T-cell (primary cell): Measurements from ENCODE around the gene RASSF4. TPM values are rescaled to one million over a fixed set of nuclear protein-coding genes. Genes with fewer than 3 reads are reported as not detected.

Experiments
- ATAC-seq, 4 experiments: fragments of 200-7000 bp in 3 of 4; fragments of 150-1000 bp in 1 of 4; cut with Tn5 transposase; replicated peaks in 1 of 4; 1 replicate in 3 of 4; 2 replicates in 1 of 4; pipeline ENCODE4 v1.10.0; 2021; ENCODE audit warnings: moderate library complexity in 3 of 4, mild to moderate bottlenecking in 2 of 4, moderate number of reproducible peaks in 1 of 4
- CTCF ChIA-PET, 2 donors: fragments of 300-600 bp; sonication (Branson Sonifier 250); formaldehyde crosslinking; loops; one replicate each; lab custom pipeline; 2022; ENCODE audit warnings: antibody characterized with exemption in 2 of 2; lab: Charles Lee
- POLR2A ChIA-PET, 2 donors: fragments of 300-600 bp; sonication (Branson Sonifier 250); formaldehyde crosslinking; loops; one replicate each; lab custom pipeline; 2022; ENCODE audit warnings: antibody characterized with exemption in 2 of 2; lab: Charles Lee
- DNase-seq, 35 experiments: peaks; one replicate each; pipeline versions ENCODE4 v3.0.0 to v3.0.0-alpha.2; 2013 to 2023
- H3K27ac ChIP-seq: one replicate; pipeline ENCODE4 v1.5.1; 2013; ENCODE audit warnings: low read length
- H3K27me3 ChIP-seq, 2 experiments: replicated peaks in 1 of 2; 1 replicate in 1 of 2; 2 replicates in 1 of 2; pipeline versions ENCODE4 v1.6.1 to v1.7.0; 2013; ENCODE audit warnings: low read length in 1 of 2, mixed read lengths in 1 of 2; ENCODE audit not compliant: control insufficient read depth in 2 of 2, insufficient read depth in 2 of 2; ENCODE audit errors: extremely low read depth in 1 of 2
- H3K36me3 ChIP-seq, 2 donors: 1 replicate in 1 of 2; 2 replicates in 1 of 2; pipeline versions ENCODE4 v1.6.1 to v1.7.0; 2013; ENCODE audit warnings: low read length in 1 of 2; ENCODE audit not compliant: control insufficient read depth in 2 of 2, insufficient read depth in 1 of 2; ENCODE audit errors: extremely low read depth in 1 of 2
- H3K4me1 ChIP-seq, 2 experiments: 1 replicate in 1 of 2; 2 replicates in 1 of 2; pipeline versions ENCODE4 v1.6.1 to v1.7.0; 2013; ENCODE audit warnings: low read length in 2 of 2, mixed read lengths in 1 of 2; ENCODE audit not compliant: insufficient read depth in 2 of 2, control insufficient read depth in 1 of 2; ENCODE audit errors: extremely low read depth in 1 of 2
- H3K4me3 ChIP-seq, 2 donors: 1 replicate in 1 of 2; 2 replicates in 1 of 2; pipeline versions ENCODE4 v1.5.1 to v1.7.0; 2013; ENCODE audit warnings: mild to moderate bottlenecking in 2 of 2, low read length in 1 of 2, moderate library complexity in 1 of 2; ENCODE audit not compliant: control insufficient read depth in 1 of 2; ENCODE audit errors: extremely low read depth in 1 of 2
- H3K9me3 ChIP-seq: 2 replicates; pipeline ENCODE4 v1.7.0; 2013
- H3K27ac Mint-ChIP-seq, 2 donors: one replicate each; pipeline ENCODE4 v1.8.0; 2020 to 2021; ENCODE audit warnings: mild to moderate bottlenecking in 2 of 2, mixed read lengths in 2 of 2
- H3K27me3 Mint-ChIP-seq, 2 donors: one replicate each; pipeline ENCODE4 v1.8.0; 2021 to 2022; ENCODE audit warnings: mixed read lengths in 2 of 2
- H3K36me3 Mint-ChIP-seq: one replicate; pipeline ENCODE4 v1.8.0; 2021; ENCODE audit warnings: mixed read lengths
- H3K4me1 Mint-ChIP-seq, 3 donors: one replicate each; pipeline ENCODE4 v1.8.0; 2020 to 2022; ENCODE audit warnings: mixed read lengths in 3 of 3, mild to moderate bottlenecking in 1 of 3
- H3K4me3 Mint-ChIP-seq, 3 donors: one replicate each; pipeline ENCODE4 v1.8.0; 2020 to 2022; ENCODE audit warnings: mild to moderate bottlenecking in 3 of 3, mixed read lengths in 3 of 3, moderate library complexity in 3 of 3
- H3K9me3 Mint-ChIP-seq, 3 donors: one replicate each; pipeline ENCODE4 v1.8.0; 2020 to 2022; ENCODE audit warnings: mixed read lengths in 3 of 3
- WGBS: methylation state at CpG from one replicate; pipeline ENCODE4 v1.1.5; 2013; ENCODE audit warnings: missing lambda C conversion rate; ENCODE audit not compliant: insufficient coverage; 5-methylcytosine and 5-hydroxymethylcytosine counted together
- total RNA-seq, 35 experiments: library from RNA in 6 of 35; stranded (reverse) in 6 of 35; fragments of 120-200 nt in 1 of 35; gene quantifications; one replicate each; pipeline versions ENCODE4 v1.2.1 to v1.2.4 and lab custom pipeline; 2013 to 2026

The RASSF4 gene
- total RNA-seq, 5 donors from 2014 or later (not counting 1 experiment from before 2014, with no cell fraction given): 0.55 to 2.8 (median 1.7) TPM

- H3K27ac Mint-ChIP-seq: no peak overlapping the region
- H3K27me3 ChIP-seq: peaks cover 0 to 25% of the 10 kb centered on the region in 2 experiments
- no peaks in the 10 kb centered on the region for H3K36me3 Mint-ChIP-seq
- no peaks in the 10 kb centered on the region for H3K9me3 Mint-ChIP-seq
- H3K36me3 ChIP-seq: no peaks in the 10 kb centered on the region
- CTCF ChIA-PET: no interaction called here
- H3K27me3 Mint-ChIP-seq: no peaks in the 10 kb centered on the region
- no peak overlapping the region for H3K4me3 Mint-ChIP-seq
- peaks cover 5 to 13% of the 10 kb centered on the region in 2 experiments for H3K4me1 ChIP-seq
- H3K9me3 ChIP-seq: no peaks in the 10 kb centered on the region
- no peak overlapping the region for H3K27ac ChIP-seq
- no peak overlapping the region for H3K4me3 ChIP-seq
- POLR2A ChIA-PET: no interaction called here
- H3K4me1 Mint-ChIP-seq: peaks cover 5 to 6% (median 6%) of the 10 kb centered on the region in 3 donors
- DNase-seq (no peak), ATAC-seq (no peak)
- 76% methylated on average over 3 of the region's 4 CpGs for WGBS
Observed at GRCh38 chr10:44930904-44931620, 28.5 kb upstream of the RASSF4 start.

- Mint-ChIP-seq H3K9me3 (no peaks in the 10 kb centered on the region), H3K27ac (no peak overlapping the region), H3K4me1 (peaks cover 6 to 7% (median 6%) of the 10 kb centered on the region in 3 donors), H3K27me3 (no peaks in the 10 kb centered on the region), H3K4me3 (no peak overlapping the region), H3K36me3 (no peaks in the 10 kb centered on the region)
- 84% methylated on average over 5 of the region's 10 CpGs for WGBS
- DNase-seq (no peak), ATAC-seq (no peak)
- CTCF ChIA-PET: interaction anchor here (0.6 to 2.6 kb wide), 12 partner anchors 12 to 59 kb away, joined by 3 to 12 read pairs (median 5); partner anchors contain the start of genes DEPP1 (in 1 of the 2) and RASSF4 (in 1 of the 2)
- Histone ChIP-seq H3K36me3 (no peaks in the 10 kb centered on the region), H3K27ac (no peak overlapping the region), H3K9me3 (no peaks in the 10 kb centered on the region), H3K4me1 (peaks cover 8 to 13% of the 10 kb centered on the region in 2 experiments), H3K4me3 (no peak overlapping the region), H3K27me3 (peaks cover 0 to 25% of the 10 kb centered on the region in 2 experiments)
- POLR2A ChIA-PET: no interaction called here
Observed at GRCh38 chr10:44931621-44932516, 27.7 kb upstream of the RASSF4 start.

GRCh38 chr10:44932517-44933450 lies 26.8 kb upstream of the RASSF4 start:
- no peak overlapping the region for H3K4me3 Mint-ChIP-seq
- 62% methylated on average over 7 of the region's 10 CpGs for WGBS
- H3K27me3 Mint-ChIP-seq: no peaks in the 10 kb centered on the region
- H3K4me3 ChIP-seq: no peak overlapping the region
- H3K4me1 ChIP-seq: peaks cover 8 to 13% of the 10 kb centered on the region in 2 experiments
- H3K27ac ChIP-seq: no peak overlapping the region
- no peak overlapping the region for H3K27ac Mint-ChIP-seq
- DNase-seq: peak; percentile 34 to 84 (median 73)
- no peaks in the 10 kb centered on the region for H3K36me3 ChIP-seq
- CTCF ChIA-PET: interaction anchor here (0.6 to 2.6 kb wide), 16 partner anchors 11 to 75 kb away, joined by 3 to 12 read pairs (median 4); partner anchors contain the start of genes DEPP1 (in 1 of the 2) and RASSF4 (in 1 of the 2)
- H3K9me3 Mint-ChIP-seq: no peaks in the 10 kb centered on the region
- POLR2A ChIA-PET: no interaction called here
- H3K36me3 Mint-ChIP-seq: no peaks in the 10 kb centered on the region
- H3K27me3 ChIP-seq: peaks cover 0 to 25% of the 10 kb centered on the region in 2 experiments
- peak; percentile 83 to 96 (median 90) for ATAC-seq
- peaks cover 6 to 7% (median 6%) of the 10 kb centered on the region in 3 donors for H3K4me1 Mint-ChIP-seq
- no peaks in the 10 kb centered on the region for H3K9me3 ChIP-seq

GRCh38 chr10:44933451-44934321 lies 25.9 kb upstream of the RASSF4 start:
- no peak overlapping the region for H3K4me3 ChIP-seq
- ChIA-PET POLR2A (no interaction called here), CTCF (interaction anchor here (0.7 to 2.6 kb wide), 15 partner anchors 10 to 74 kb away, joined by 3 to 12 read pairs (median 5); partner anchors contain the start of gene DEPP1 (in 1 of the 2))
- no peaks in the 10 kb centered on the region for H3K36me3 ChIP-seq
- Mint-ChIP-seq H3K4me1 (peaks cover 6 to 7% (median 6%) of the 10 kb centered on the region in 3 donors), H3K27me3 (peaks cover 0 to 2% of the 10 kb centered on the region in 2 donors), H3K4me3 (no peak overlapping the region), H3K9me3 (peaks cover 0 to 3% (median 0%) of the 10 kb centered on the region in 3 donors), H3K27ac (no peak overlapping the region), H3K36me3 (no peaks in the 10 kb centered on the region)
- H3K27ac ChIP-seq: no peak overlapping the region
- peaks cover 0 to 25% of the 10 kb centered on the region in 2 experiments for H3K27me3 ChIP-seq
- DNase-seq (no peak), ATAC-seq (no peak)
- no peaks in the 10 kb centered on the region for H3K9me3 ChIP-seq
- peaks cover 8 to 13% of the 10 kb centered on the region in 2 experiments for H3K4me1 ChIP-seq
- 78% methylated on average over 8 of the region's 9 CpGs for WGBS

GRCh38 chr10:44934416-44935200 lies 25.0 kb upstream of the RASSF4 start:
- Histone ChIP-seq H3K36me3 (no peaks in the 10 kb centered on the region), H3K4me3 (no peak overlapping the region), H3K9me3 (no peaks in the 10 kb centered on the region), H3K27ac (no peak overlapping the region), H3K27me3 (peaks cover 0 to 25% of the 10 kb centered on the region in 2 experiments), H3K4me1 (peaks cover 8 to 13% of the 10 kb centered on the region in 2 experiments)
- Mint-ChIP-seq H3K4me3 (no peak overlapping the region), H3K27ac (no peak overlapping the region), H3K27me3 (peaks cover 2 to 5% of the 10 kb centered on the region in 2 donors), H3K36me3 (no peaks in the 10 kb centered on the region), H3K9me3 (peaks cover 0 to 9% (median 0%) of the 10 kb centered on the region in 3 donors), H3K4me1 (peaks cover 6 to 7% (median 6%) of the 10 kb centered on the region in 3 donors)
- WGBS: 95% methylated on average over 8 of the region's 18 CpGs
- ChIA-PET POLR2A (no interaction called here), CTCF (interaction anchor here in 1 of 2 donors (1.4 to 2.6 kb wide), 2 partner anchors 39 to 41 kb away, joined by 3 to 12 read pairs; no protein-coding TSS in a partner anchor)
- ATAC-seq (no peak), DNase-seq (no peak)
